HG02970 (cell line): ENCODE measurements around the gene SMIM38.

Source experiments
- ATAC-seq: cut with Tn5 transposase; IDR thresholded peaks from one replicate; pipeline ENCODE4 v1.9.1; 2021; ENCODE audit warnings: mild to moderate bottlenecking, moderate library complexity, moderate number of reproducible peaks; ENCODE audit not compliant: unreplicated experiment, low FRiP score

The SMIM38 gene

GRCh38 chr11:69155302-69156234 lies at the start of gene SMIM38:
Gene SMIM38 (plus strand): TSS chr11:69155935. CDS start chr11:69157847, 1,912 bp downstream.
- no peak for ATAC-seq

- ATAC-seq: no peak
Observed at GRCh38 chr11:69106031-69106811, 49.5 kb upstream of the SMIM38 start.

- no peak for ATAC-seq
Observed at GRCh38 chr11:69107413-69107812, 48.3 kb upstream of the SMIM38 start.

GRCh38 chr11:69108030-69108429 lies 47.7 kb upstream of the SMIM38 start:
- no peak for ATAC-seq

GRCh38 chr11:69108559-69108958 lies 47.2 kb upstream of the SMIM38 start:
- no peak for ATAC-seq

GRCh38 chr11:69109101-69109500 lies 46.6 kb upstream of the SMIM38 start:
- ATAC-seq: no peak

- ATAC-seq: no peak
Observed at GRCh38 chr11:69110451-69110850, 45.3 kb upstream of the SMIM38 start.

GRCh38 chr11:69111624-69112542 lies 43.9 kb upstream of the SMIM38 start:
- no peak for ATAC-seq

- no peak for ATAC-seq
Observed at GRCh38 chr11:69113226-69113625, 42.5 kb upstream of the SMIM38 start.

GRCh38 chr11:69113646-69114340 lies 41.9 kb upstream of the SMIM38 start:
- no peak for ATAC-seq

- ATAC-seq: no peak
Observed at GRCh38 chr11:69114362-69114761, 41.4 kb upstream of the SMIM38 start.

- ATAC-seq: no peak
Observed at GRCh38 chr11:69114811-69115523, 40.8 kb upstream of the SMIM38 start.

- no peak for ATAC-seq
Observed at GRCh38 chr11:69115586-69116560, 39.9 kb upstream of the SMIM38 start.

- no peak for ATAC-seq
Observed at GRCh38 chr11:69116671-69117070, 39.1 kb upstream of the SMIM38 start.

GRCh38 chr11:69119190-69119589 lies 36.5 kb upstream of the SMIM38 start:
- ATAC-seq: no peak

GRCh38 chr11:69120096-69120875 lies 35.4 kb upstream of the SMIM38 start:
- ATAC-seq: no peak

GRCh38 chr11:69121021-69121420 lies 34.7 kb upstream of the SMIM38 start:
- ATAC-seq: no peak
